K562 (cell line): ENCODE data around the gene PRXL2A. TPM values are rescaled to one million over a fixed set of nuclear protein-coding genes. Genes with fewer than 3 reads are reported as not detected.
A peak's percentile ranks its signal among the peaks of the same experiment; 100 is the strongest.

ENCODE experiments used
- ATAC-seq: fragments of 200-7000 bp; cut with Tn5 transposase; 3 replicates; pipeline ENCODE4 v1.9.1; 2020; ENCODE audit warnings: moderate library complexity
- BruUV-seq: library from RNA; stranded (reverse); fragments of 400-500 nt; replicated peaks from 2 replicates; lab custom pipeline; 2021; lab: Mats Ljungman, UMichigan
- CTCF ChIA-PET: fragments of 300-600 bp; formaldehyde crosslinking; extraction: SDS; loops from one replicate; lab custom pipeline; 2021; ENCODE audit warnings: low intra/inter-chr PET ratio; lab: Yijun Ruan, JAX
- POLR2A ChIA-PET: fragments of 300-600, 350-650 bp; sonication (Branson Sonifier 250); formaldehyde crosslinking; extraction: SDS; loops from one replicate; lab custom pipeline; 2021; ENCODE audit warnings: antibody characterized with exemption, inconsistent platforms; lab: Yijun Ruan, JAX
- DNase-seq, 4 experiments: peaks; one replicate each; pipeline versions ENCODE4 v3.0.0 to v3.0.0-alpha.2; 2011 to 2018; ENCODE audit warnings: low spot score in 3 of 4, mixed read lengths in 3 of 4; ENCODE audit errors: extremely low read depth in 1 of 4
- FAIRE-seq: peaks from 2 replicates; lab custom pipeline; 2011; peaks lifted over from hg19 to GRCh38; lab: Jason Lieb, UNC
- H2AFZ ChIP-seq: 2 replicates; pipeline ENCODE4 v1.6.0; 2011; ENCODE audit warnings: low read depth, low read length, control low read depth, inconsistent platforms
- H3K27ac ChIP-seq: fragments of 200-600 bp; 3 replicates; pipeline ENCODE4 v1.8.0; 2011; ENCODE audit warnings: low read depth, mild to moderate bottlenecking, control low read depth, inconsistent platforms, low read length, moderate library complexity, mixed read lengths; ENCODE audit errors: extremely low read depth
- H3K27me3 ChIP-seq, 2 experiments: fragments of 300-600 bp in 1 of 2; 2 replicates in 1 of 2; 3 replicates in 1 of 2; pipeline versions ENCODE4 v1.6.0 to v1.8.0; 2011; ENCODE audit warnings: inconsistent platforms in 2 of 2, low read length in 2 of 2, mild to moderate bottlenecking in 1 of 2, mixed read lengths in 1 of 2, moderate library complexity in 1 of 2; ENCODE audit not compliant: control insufficient read depth in 2 of 2, insufficient read depth in 2 of 2
- H3K36me3 ChIP-seq: fragments of 300-600 bp; 3 replicates; pipeline ENCODE4 v1.8.0; 2011; ENCODE audit warnings: mild to moderate bottlenecking, low read length, inconsistent platforms; ENCODE audit not compliant: control insufficient read depth, insufficient read depth
- H3K4me1 ChIP-seq, 2 experiments: fragments of 200-600 bp in 1 of 2; replicated peaks in 1 of 2; 2 replicates in 1 of 2; 3 replicates in 1 of 2; pipeline versions ENCODE4 v1.5.1 to v1.8.0; 2011; ENCODE audit warnings: inconsistent platforms in 2 of 2, low read length in 2 of 2, mild to moderate bottlenecking in 1 of 2, mixed read lengths in 1 of 2, moderate library complexity in 1 of 2; ENCODE audit not compliant: control insufficient read depth in 2 of 2, insufficient read depth in 2 of 2
- H3K4me2 ChIP-seq: 2 replicates; pipeline ENCODE4 v1.6.1; 2011; ENCODE audit warnings: low read length, control low read depth, inconsistent platforms, mixed read lengths; ENCODE audit not compliant: insufficient read depth
- H3K4me3 ChIP-seq: fragments of 200-600 bp; sonication (generic), shearing (Covaris generic); 2 replicates; pipeline ENCODE4 v1.5.1; 2016; ENCODE audit warnings: control low read depth, inconsistent platforms
- H3K79me2 ChIP-seq: fragments of 200-600 bp; 3 replicates; pipeline ENCODE4 v1.8.0; 2011; ENCODE audit warnings: low read length, inconsistent platforms; ENCODE audit not compliant: control insufficient read depth, insufficient read depth
- H3K9ac ChIP-seq, 2 experiments: 2 replicates each; pipeline versions ENCODE4 v1.6.0 to v1.6.1; 2011; ENCODE audit warnings: low read depth in 2 of 2, low read length in 2 of 2, control low read depth in 1 of 2, inconsistent platforms in 1 of 2, mild to moderate bottlenecking in 1 of 2, mixed read lengths in 1 of 2; ENCODE audit not compliant: insufficient read depth in 1 of 2
- H3K9me1 ChIP-seq: one replicate; pipeline ENCODE4 v1.6.0; 2011; ENCODE audit warnings: inconsistent platforms, mild to moderate bottlenecking, low read length, moderate library complexity; ENCODE audit not compliant: control insufficient read depth, insufficient read depth
- H3K9me3 ChIP-seq: replicated peaks from 2 replicates; pipeline ENCODE4 v1.5.1; 2011; ENCODE audit warnings: low read depth, low read length, inconsistent platforms; ENCODE audit not compliant: control insufficient read depth, insufficient read depth
- H4K20me1 ChIP-seq: replicated peaks from 2 replicates; pipeline ENCODE4 v1.6.1; 2011; ENCODE audit warnings: low read length, inconsistent platforms, mixed read lengths; ENCODE audit not compliant: control insufficient read depth, insufficient read depth
- CC2D1A ChIP-seq: fragments of 450-650 bp; IDR thresholded peaks from 2 replicates; pipeline ENCODE4 v1.6.1; 2017; ENCODE audit warnings: mild to moderate bottlenecking
- CTBP1 ChIP-seq: fragments of 450-650 bp; IDR thresholded peaks from 2 replicates; pipeline ENCODE4 v1.6.1; 2016; ENCODE audit warnings: borderline replicate concordance
- DPF2 ChIP-seq: fragments of 450-650 bp; IDR thresholded peaks from 2 replicates; pipeline ENCODE4 v1.6.1; 2016
- KLF16 ChIP-seq: IDR thresholded peaks from 2 replicates; pipeline ENCODE4 v1.6.1; 2016; ENCODE audit warnings: antibody characterized with exemption
- MAX ChIP-seq: sonication (generic); formaldehyde crosslinking; IDR thresholded peaks from 2 replicates; pipeline ENCODE4 v1.9.0; 2022; ENCODE audit warnings: mild to moderate bottlenecking, missing genetic modification reagents
- MYC ChIP-seq, 2 experiments: fragments of 250-450 bp in 1 of 2; sonication (Bioruptor Pico) in 1 of 2; IDR thresholded peaks; 2 replicates each; pipeline versions ENCODE4 v1.5.1 to v1.6.1; 2012 to 2021; ENCODE audit warnings: low read depth in 2 of 2, borderline replicate concordance in 1 of 2, improper control_type of control experiment in 1 of 2, low read length in 1 of 2, mild to moderate bottlenecking in 1 of 2, moderate library complexity in 1 of 2
- POLR2A ChIP-seq: fragments of 450-650 bp; conservative IDR thresholded peaks from 2 replicates; pipeline ENCODE4 v1.6.1; 2016
- PREB ChIP-seq: sonication (generic); formaldehyde crosslinking; IDR thresholded peaks from 2 replicates; pipeline ENCODE4 v1.8.1; 2023; ENCODE audit warnings: mild to moderate bottlenecking, missing genetic modification reagents
- RBM17 ChIP-seq: fragments of 200-400 bp; formaldehyde crosslinking; IDR thresholded peaks from 2 replicates; pipeline ENCODE4 v1.6.1; 2017; ENCODE audit warnings: low read depth, mild to moderate bottlenecking, low read length, borderline replicate concordance
- RNF2 ChIP-seq: sonication (generic); IDR thresholded peaks from 2 replicates; pipeline ENCODE4 v1.6.1; 2016
- SMAD2 ChIP-seq: fragments of 150-350 bp; IDR thresholded peaks from 2 replicates; pipeline ENCODE4 v1.6.1; 2014; ENCODE audit warnings: low read depth, mild to moderate bottlenecking, low read length
- SMARCC2 ChIP-seq: fragments of 450-650 bp; IDR thresholded peaks from 2 replicates; pipeline ENCODE4 v1.6.1; 2017; ENCODE audit warnings: antibody characterized with exemption, moderate library complexity, mild to moderate bottlenecking, low read depth
- STAG1 ChIP-seq: sonication (generic); formaldehyde crosslinking; IDR thresholded peaks from 2 replicates; pipeline ENCODE4 v1.5.0; 2020; ENCODE audit warnings: missing genetic modification reagents, borderline replicate concordance
- ZBTB5 ChIP-seq: fragments of 450-650 bp; IDR thresholded peaks from 2 replicates; pipeline ENCODE4 v1.6.1; 2017; ENCODE audit warnings: antibody characterized with exemption
- ZMIZ1 ChIP-seq, 2 experiments: fragments of 150-350 bp in 1 of 2; IDR thresholded peaks; 2 replicates each; pipeline ENCODE4 v1.6.1; 2012 to 2016; ENCODE audit warnings: low read depth in 2 of 2, low read length in 2 of 2, mild to moderate bottlenecking in 1 of 2, moderate library complexity in 1 of 2
- WGBS: fragments of 100-300 bp; shearing (Covaris generic); methylation state at CpG from one replicate; pipeline ENCODE4 v1.1.6; 2016; ENCODE audit warnings: low coverage, mixed read lengths; ENCODE audit not compliant: insufficient coverage; ENCODE audit errors: missing lambda C conversion rate; 5-methylcytosine and 5-hydroxymethylcytosine counted together
- in situ Hi-C: fragments of 300-500 bp; cut with MboI; formaldehyde crosslinking; loops from 4 replicates; pipeline ENCODE4 v1.15.0; 2018; ENCODE audit warnings: inconsistent platforms, mixed read lengths
- intact Hi-C: fragments of 100-400 bp; cut with micrococcal nuclease; formaldehyde crosslinking; loops from 2 replicates; pipeline ENCODE4 v1.14.2; 2022
- polyA plus RNA-seq, 8 experiments: library from polyadenylated mRNA; depleted of rRNA in 4 of 8; stranded (reverse) in 5 of 8; unstranded in 3 of 8; fragments of >200 nt; fragmentation: Nextera tagmentation in 2 of 8; fragmentation: Illumina TruSeq in 1 of 8; extraction: Ambion mirVana in 2 of 8; extraction: Trizol in 1 of 8; gene quantifications; 2 replicates each; pipeline versions ENCODE4 v1.2.1 to v1.2.3, GENCODE V29; 2011 to 2014; ENCODE audit warnings: inconsistent platforms in 1 of 8, missing spikeins in 1 of 8
- total RNA-seq, 7 experiments: library from RNA; depleted of rRNA in 6 of 7; stranded (reverse); fragments of >200 nt in 6 of 7; fragmentation: Illumina TruSeq in 2 of 7; extraction: Trizol in 2 of 7; gene quantifications; 2 replicates each; pipeline versions ENCODE4 v1.2.1 to v1.2.3, GENCODE V29; 2011 to 2021; ENCODE audit warnings: low replicate concordance in 1 of 7

PRXL2A gene
- total and polyA plus RNA-seq, 9 of the 15 experiments (the other 6 are each of a cell fraction or from before 2014, with no cell fraction given) = 0.14 to 1.2 (median 0.75) TPM

GRCh38 chr10:80444646-80445319 is 36.4 kb downstream of the PRXL2A start:
- peaks cover 15 to 22% of the 10 kb centered on the region in 2 experiments for H3K4me1 ChIP-seq
- 20% methylated on average over 11 of the region's 11 CpGs for WGBS
- no peaks in the 10 kb centered on the region for H3K9me1 ChIP-seq
- no peaks in the 10 kb centered on the region for H3K79me2 ChIP-seq
- no peaks in the 10 kb centered on the region; a peak in 1 of 5 replicates for H3K27me3 ChIP-seq
- FAIRE-seq = peak; percentile 93
- ATAC-seq = peak; percentile 90
- ChIA-PET CTCF (interaction anchor here (0.7 to 6.0 kb wide), 4 partner anchors 11 to 574 kb away, joined by 3 to 79 read pairs (median 10); no protein-coding TSS in a partner anchor), POLR2A (interaction anchor here (0.5 to 2.2 kb wide), 6 partner anchors 18 to 319 kb away, joined by 3 to 16 read pairs (median 4); no protein-coding TSS in a partner anchor)
- in situ Hi-C loops (loop anchor here (5.0 kb wide), 2 partner anchors 62 to 63 kb away; no protein-coding TSS in a partner anchor), intact Hi-C loops (loop anchor here (1.0 to 5.0 kb wide), 6 partner anchors 61 to 478 kb away; no protein-coding TSS in a partner anchor)
- H3K36me3 ChIP-seq = no peaks in the 10 kb centered on the region
- no TSS peak for BruUV-seq
- DNase-seq = peak; percentile 87 to 89 (median 88)
- H4K20me1 ChIP-seq = no peaks in the 10 kb centered on the region
- H3K4me2 ChIP-seq = no peak overlapping the region
- no peaks in the 10 kb centered on the region for H3K9me3 ChIP-seq
- peak overlapping the region; percentile 27; the same call in 1 of the 2 replicates for H2AFZ ChIP-seq
- H3K9ac ChIP-seq = no peak overlapping the region
- no peak overlapping the region for H3K4me3 ChIP-seq
- H3K27ac ChIP-seq = no peak overlapping the region
- TF ChIP-seq SMAD2 = no peak
- TF ChIP-seq ZBTB5 = no peak
- no peak for TF ChIP-seq MYC (IDR thresholded peaks at IDR 0.05; ENCODE audit: low read depth, low read length)
- no peak for TF ChIP-seq MYC (CRISPR knock-in tag; IDR thresholded peaks at IDR 0.05; ENCODE audit: borderline replicate concordance, low read depth)
- 0 out of 4 replicates have a peak, but pooled peaks of 1 of the 2 experiments have one; percentile 40 for TF ChIP-seq ZMIZ1 (IDR thresholded peaks at IDR 0.05; ENCODE audit: low read depth in 2 of 2, low read length in 2 of 2)
- no peak for TF ChIP-seq POLR2A
- TF ChIP-seq RBM17 = no peak
- peak; percentile 87; the same call in 1 of the 2 replicates for TF ChIP-seq STAG1 (CRISPR knock-in tag)
- peak; percentile 43; the same call in 1 of the 2 replicates for TF ChIP-seq DPF2
- TF ChIP-seq MAX (CRISPR knock-in tag) = peak; percentile 52
- TF ChIP-seq CTBP1 = peak; percentile 55; the same call in 1 of the 2 replicates
- TF ChIP-seq CC2D1A = peak; percentile 90
- TF ChIP-seq RNF2 = peak; percentile 24; the same call in 1 of the 2 replicates
- no peak for TF ChIP-seq SMARCC2
- TF ChIP-seq KLF16 = no peak
- no peak for TF ChIP-seq PREB (CRISPR knock-in tag)
